ENCODE results near the gene KMT2E. TPM values are rescaled to one million over a fixed set of nuclear protein-coding genes. Genes with fewer than 3 reads are reported as not detected.
A peak's percentile ranks its signal among the peaks of the same experiment; 100 is the strongest.

The KMT2E gene
- polyA plus RNA-seq, 2 of the 4 experiments (the other 2 are of a cell fraction): 9.4 to 23.4 TPM

GRCh38 chr7:104978460-104978859 is 35.5 kb upstream of the KMT2E start:
- ATAC-seq (no peak), DNase-seq (ENCODE audit: low read depth in 1 of 2, low spot score in 1 of 2) (no peak), FAIRE-seq (no peak)
- no peak overlapping the region for H3K4me2 ChIP-seq
- CTCF ChIA-PET: interaction anchor here (0.7 to 4.0 kb wide), 4 partner anchors 8 to 83 kb away, joined by 3 to 22 read pairs (median 5); no protein-coding TSS in a partner anchor
- H3K4me3 ChIP-seq: no peak overlapping the region
- H3K27ac ChIP-seq: no peak overlapping the region
- POLR2A ChIA-PET: interaction anchor here (0.8 kb wide), 1 partner anchor 35 kb away, joined by 3 read pairs; no protein-coding TSS in a partner anchor
- TF ChIP-seq MAFK (IDR thresholded peaks at IDR 0.05; ENCODE audit: partially characterized antibody) (peak; percentile 7), ELK1 (IDR thresholded peaks at IDR 0.05; ENCODE audit: low read depth, low read length) (no peak), TP53 (CRISPR knock-in tag; IDR thresholded peaks at IDR 0.05) (no peak), CTCF (IDR thresholded peaks at IDR 0.05) (no peak), ZFP36 (IDR thresholded peaks at IDR 0.05; ENCODE audit: borderline replicate concordance, partially characterized antibody) (no peak), FOSL2 (IDR thresholded peaks at IDR 0.05) (no peak), FOSL2 (CRISPR knock-in tag; IDR thresholded peaks at IDR 0.05) (no peak), ATOH8 (CRISPR knock-in tag; IDR thresholded peaks at IDR 0.05; ENCODE audit: low read depth) (no peak), KDM5A (IDR thresholded peaks at IDR 0.05) (no peak), EHF (CRISPR knock-in tag; IDR thresholded peaks at IDR 0.05) (no peak)
- no peaks in the 10 kb centered on the region for H3K9me3 ChIP-seq
- 45% methylated on average over 1 of the region's 1 CpG for WGBS (ENCODE audit: missing lambda C conversion rate)
- peaks cover 22% of the 10 kb centered on the region for H3K4me1 ChIP-seq

- CTCF ChIA-PET: interaction anchor here (0.8 to 4.9 kb wide), 6 partner anchors 9 to 451 kb away, joined by 3 to 22 read pairs (median 6); no protein-coding TSS in a partner anchor
- no peak overlapping the region for H3K4me2 ChIP-seq
These were observed 34.7 kb upstream of the KMT2E start for GRCh38 chr7:104979167-104979841.

More at GRCh38 chr7:104979167-104979841, 34.7 kb upstream of the KMT2E start:
- TF ChIP-seq CEBPB (IDR thresholded peaks at IDR 0.05) (no peak), ZNF302 (CRISPR knock-in tag; IDR thresholded peaks at IDR 0.05) (no peak), CHD4 (IDR thresholded peaks at IDR 0.05; ENCODE audit: borderline replicate concordance) (no peak), POLR2AphosphoS2 (conservative IDR thresholded peaks at IDR 0.05; ENCODE audit: low read length) (no peak), HES2 (IDR thresholded peaks at IDR 0.05) (no peak), FOSB (CRISPR knock-in tag; IDR thresholded peaks at IDR 0.05) (no peak), E2F6 (IDR thresholded peaks at IDR 0.05; ENCODE audit: borderline replicate concordance, low read depth) (no peak), SREBF2 (IDR thresholded peaks at IDR 0.05) (no peak), HOXB13 (CRISPR knock-in tag; IDR thresholded peaks at IDR 0.05; ENCODE audit: low read depth) (no peak), BHLHE40 (IDR thresholded peaks at IDR 0.05; ENCODE audit: low read depth, low read length) (no peak), HMGXB4 (CRISPR knock-in tag; IDR thresholded peaks at IDR 0.05; ENCODE audit: borderline replicate concordance) (no peak), KDM1A (IDR thresholded peaks at IDR 0.05; ENCODE audit: low read depth) (no peak), CTCF (IDR thresholded peaks at IDR 0.05) (no peak), RARB (CRISPR knock-in tag; IDR thresholded peaks at IDR 0.05) (no peak), BCL3 (IDR thresholded peaks at IDR 0.05) (no peak), NR3C1 (IDR thresholded peaks at IDR 0.05) (no peak)
- Histone ChIP-seq H3K4me3 (no peak overlapping the region), H3K4me1 (peaks cover 22% of the 10 kb centered on the region), H3K27ac (no peak overlapping the region), H3K9me3 (no peaks in the 10 kb centered on the region)
- FAIRE-seq: no peak
- ATAC-seq: no peak
- 80% methylated on average over 4 of the region's 4 CpGs for WGBS (ENCODE audit: missing lambda C conversion rate)
- POLR2A ChIA-PET: interaction anchor here (0.6 to 0.8 kb wide), 2 partner anchors 11 to 34 kb away, joined by 3 to 4 read pairs; no protein-coding TSS in a partner anchor
- DNase-seq (ENCODE audit: low read depth in 1 of 2, low spot score in 1 of 2): no peak
